GM20431 (cell line): ENCODE results near the gene DAPK2.

Experiments used
- in situ Hi-C: fragments of 300-500 bp; cut with MseI, MboI; formaldehyde crosslinking; loops from one replicate; pipeline ENCODE4 v1.15.0; 2020; ENCODE audit warnings: low sequenced_read_pairs; ENCODE audit not compliant: unreplicated experiment

DAPK2 gene

GRCh38 chr15:64059104-64059503 is 12.8 kb upstream of the DAPK2 start:
- in situ Hi-C loops, result loop anchor here (25.0 kb wide), 2 partner anchors 297 to 447 kb away; no protein-coding TSS in a partner anchor

- in situ Hi-C loops, result loop anchor here (25.0 kb wide), 2 partner anchors 296 to 446 kb away; no protein-coding TSS in a partner anchor
Observed at GRCh38 chr15:64058279-64058678, 12.0 kb upstream of the DAPK2 start.

DNA sequence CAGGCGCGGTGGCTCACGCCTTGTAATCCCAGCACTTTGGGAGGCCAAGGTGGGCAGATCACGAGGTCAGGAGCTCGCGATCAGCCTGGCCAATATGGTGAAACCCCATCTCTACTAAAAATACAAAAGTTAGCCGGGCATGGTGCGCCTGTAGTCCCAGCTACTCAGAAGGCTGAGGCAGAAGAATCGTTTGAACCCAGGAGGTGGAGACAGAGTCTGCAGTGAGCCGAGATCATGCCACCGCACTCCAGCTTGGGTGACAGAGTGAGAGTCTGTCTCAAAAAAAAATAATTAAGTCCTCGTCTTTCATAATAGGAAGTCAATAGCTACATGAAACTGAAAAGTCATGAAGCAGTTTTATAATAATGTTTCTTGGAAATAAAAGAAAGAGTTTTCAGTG is 7.4 kb upstream of the DAPK2 start:
- in situ Hi-C loops, result loop anchor here (25.0 kb wide), 2 partner anchors 291 to 441 kb away; no protein-coding TSS in a partner anchor

DNA sequence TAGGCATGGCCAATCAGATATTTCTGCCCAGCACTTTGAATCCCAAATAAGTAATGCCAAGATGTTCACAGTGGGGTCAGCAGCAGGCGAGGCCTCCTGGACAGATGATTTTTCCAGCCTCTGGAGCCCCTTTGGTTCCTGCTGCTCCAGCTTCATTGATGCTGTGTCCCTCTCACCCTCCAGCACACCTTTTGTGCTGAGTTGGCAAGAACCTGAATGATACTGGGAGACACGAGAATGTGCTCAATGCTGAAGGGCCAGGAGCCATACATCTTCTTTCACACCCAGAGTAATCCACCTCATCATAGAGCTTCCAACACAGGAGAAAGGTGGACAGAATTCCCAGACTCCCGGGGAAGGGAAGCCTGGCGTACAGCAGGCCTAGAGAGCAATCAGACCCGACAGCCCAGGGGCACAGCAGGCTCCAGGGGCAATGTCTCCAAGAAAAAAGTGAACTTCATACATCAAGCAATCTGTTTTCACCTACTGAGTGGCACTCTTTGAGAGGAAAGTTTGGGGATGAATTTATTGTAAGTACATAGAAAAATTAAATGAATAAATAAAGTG is 6.7 kb upstream of the DAPK2 start:
- in situ Hi-C loops, result loop anchor here (25.0 kb wide), 2 partner anchors 291 to 441 kb away; no protein-coding TSS in a partner anchor

- in situ Hi-C loops, result loop anchor here (25.0 kb wide), 2 partner anchors 289 to 439 kb away; no protein-coding TSS in a partner anchor
Observed at GRCh38 chr15:64051407-64052259, 5.3 kb upstream of the DAPK2 start.

GRCh38 chr15:64051093-64051402 is 4.8 kb upstream of the DAPK2 start:
- in situ Hi-C loops, result loop anchor here (25.0 kb wide), 2 partner anchors 289 to 439 kb away; no protein-coding TSS in a partner anchor

DNA sequence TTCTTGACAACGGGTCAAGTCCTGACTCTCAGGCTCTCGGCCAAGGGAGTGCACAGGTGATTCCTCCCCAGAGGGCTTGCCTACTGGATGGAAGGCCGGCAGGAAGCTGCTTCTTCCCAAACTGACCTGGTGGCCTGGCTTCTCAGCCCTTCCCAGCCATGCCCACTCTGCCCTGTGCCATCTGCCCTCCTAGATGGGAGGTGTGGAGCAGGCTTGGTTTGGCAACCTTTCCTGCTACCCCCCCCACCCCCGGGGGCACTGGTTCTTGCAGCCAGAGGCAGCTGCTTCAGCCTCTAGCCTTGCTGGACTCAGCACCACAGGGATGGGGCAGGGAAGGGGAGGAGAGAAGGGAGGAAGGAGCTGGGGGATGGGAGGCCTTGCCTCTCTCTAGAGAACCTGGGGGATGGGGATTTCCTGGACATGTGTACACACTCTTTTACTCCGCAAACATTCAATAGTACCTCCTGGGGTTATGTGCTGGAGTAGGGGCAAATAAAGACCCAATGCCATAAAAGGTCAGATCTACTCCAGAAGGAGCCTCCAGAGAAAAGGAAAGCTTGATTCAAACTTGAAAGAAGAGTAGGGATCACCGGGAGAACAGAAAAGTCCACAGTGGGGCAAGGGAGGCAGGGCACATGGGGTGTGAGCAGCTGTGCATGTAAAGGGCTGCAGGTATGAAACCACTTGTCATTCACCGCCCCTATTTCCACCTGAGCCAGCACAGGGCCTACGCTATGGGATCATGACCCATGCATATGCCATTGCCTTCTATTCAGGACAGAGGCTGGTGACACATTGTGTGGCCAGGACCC is 4.2 kb upstream of the DAPK2 start:
- in situ Hi-C loops, result loop anchor here (25.0 kb wide), 2 partner anchors 288 to 438 kb away; no protein-coding TSS in a partner anchor

DNA sequence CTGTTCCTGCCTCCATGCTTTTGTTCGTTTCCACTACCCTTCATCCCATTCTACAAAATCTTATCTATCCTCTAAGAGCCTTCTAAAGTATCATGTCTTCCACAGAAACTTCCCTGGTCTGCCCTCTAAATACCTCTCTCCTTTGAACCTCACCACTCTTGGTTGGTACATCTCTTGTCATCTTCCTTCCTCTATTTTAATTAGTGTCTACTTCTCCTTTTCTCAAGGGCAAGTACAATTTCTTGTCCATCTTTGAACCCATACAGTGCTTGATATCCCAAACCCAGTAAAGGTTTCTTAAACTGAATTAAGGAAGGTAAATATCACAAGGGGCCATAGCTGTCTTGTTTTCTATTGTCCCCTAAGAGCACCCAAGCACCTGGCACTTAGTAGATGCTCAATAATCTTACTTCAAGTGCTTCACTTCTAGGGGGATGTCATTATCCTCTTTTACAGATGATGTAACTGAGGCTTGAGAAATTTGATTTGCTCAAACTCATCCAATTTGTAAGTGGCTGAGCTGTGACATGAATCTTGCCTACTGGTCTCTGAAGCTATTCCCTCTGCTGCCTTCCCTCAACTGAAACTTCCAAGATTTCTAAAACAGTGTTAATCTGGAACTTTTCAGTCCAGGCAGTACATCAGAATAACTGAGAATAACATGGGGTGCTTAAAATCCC is 2.6 kb upstream of the DAPK2 start:
- in situ Hi-C loops, result no loop called here

- in situ Hi-C loops, result no loop called here
Observed at GRCh38 chr15:64045774-64046420, 388 bp downstream of the DAPK2 start.

DNA sequence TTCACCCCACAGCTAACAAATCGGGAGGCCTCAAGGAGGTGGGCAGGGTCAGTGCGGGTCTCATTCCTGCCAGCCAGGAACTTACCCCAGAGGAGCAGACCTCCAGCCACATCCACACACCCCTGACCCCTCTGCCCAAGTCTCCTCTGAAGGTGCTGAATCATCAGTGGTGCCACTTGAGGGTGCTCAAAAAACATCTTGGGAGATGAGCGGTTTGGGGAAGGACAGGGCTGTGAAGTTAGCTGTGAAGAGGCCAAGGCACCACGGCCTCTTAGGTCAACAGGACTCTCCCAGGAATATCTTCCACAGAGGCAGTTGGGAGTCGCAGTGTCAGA is 1.2 kb downstream of the DAPK2 start:
- in situ Hi-C loops, result no loop called here

DNA sequence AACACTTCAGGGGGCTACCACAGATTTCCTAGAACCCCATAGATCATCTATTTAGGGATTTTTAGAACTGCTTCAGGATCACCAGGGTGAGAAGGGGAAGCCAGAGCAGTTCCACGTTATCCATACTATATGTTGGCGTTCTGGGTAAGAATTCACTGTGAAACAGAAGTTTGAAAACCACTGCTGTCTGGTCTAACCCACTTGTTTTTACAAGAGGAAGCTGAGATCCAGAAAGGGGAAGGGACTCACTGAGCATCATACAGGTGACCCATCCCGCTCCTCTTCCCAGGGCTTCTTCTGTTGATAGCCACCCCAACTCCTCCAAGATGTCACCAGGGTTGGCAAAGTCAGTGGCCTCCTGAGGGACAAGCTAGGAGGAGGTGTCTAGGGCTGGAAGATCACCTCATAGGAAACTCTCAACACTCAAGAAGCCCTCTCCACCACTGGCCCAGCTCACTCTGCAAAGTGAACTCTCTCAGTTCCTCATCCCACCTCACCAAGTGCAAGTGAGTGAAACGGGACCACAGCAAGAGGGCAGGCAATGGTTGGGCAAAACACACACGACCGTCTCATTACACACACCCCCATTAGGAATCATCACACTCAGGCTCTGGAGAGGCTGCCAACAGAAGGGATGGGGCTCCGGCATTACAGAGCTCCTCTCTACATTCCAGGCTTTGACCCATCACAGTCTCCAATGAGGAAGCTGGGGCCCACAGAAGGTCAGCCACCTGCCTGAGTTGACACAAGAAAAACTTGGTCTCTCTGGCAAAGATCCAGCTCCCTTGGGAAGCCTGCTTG is 1.8 kb downstream of the DAPK2 start:
- in situ Hi-C loops, result no loop called here

- in situ Hi-C loops, result no loop called here
Observed at GRCh38 chr15:64038878-64039610, 7.2 kb downstream of the DAPK2 start.

DNA sequence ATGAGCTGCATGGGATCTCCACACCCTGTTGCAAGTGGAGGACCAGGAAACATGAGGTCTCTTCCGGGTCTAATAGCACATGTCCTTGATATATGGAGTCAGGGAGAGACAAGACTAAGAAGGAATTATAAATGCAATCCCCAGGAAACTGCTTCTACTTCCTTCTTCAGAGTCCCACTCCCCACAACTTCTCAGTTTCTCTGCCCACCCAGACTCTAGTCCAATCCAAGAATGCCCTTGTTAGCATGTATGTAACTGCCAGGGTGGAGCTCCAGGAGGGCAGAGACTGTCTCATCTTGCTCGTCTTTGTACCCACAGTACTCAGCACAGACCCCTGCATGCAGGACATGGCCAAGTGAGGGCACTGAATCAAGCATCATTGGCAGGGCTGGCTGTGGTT is 8.3 kb downstream of the DAPK2 start:
- in situ Hi-C loops, result no loop called here

DNA sequence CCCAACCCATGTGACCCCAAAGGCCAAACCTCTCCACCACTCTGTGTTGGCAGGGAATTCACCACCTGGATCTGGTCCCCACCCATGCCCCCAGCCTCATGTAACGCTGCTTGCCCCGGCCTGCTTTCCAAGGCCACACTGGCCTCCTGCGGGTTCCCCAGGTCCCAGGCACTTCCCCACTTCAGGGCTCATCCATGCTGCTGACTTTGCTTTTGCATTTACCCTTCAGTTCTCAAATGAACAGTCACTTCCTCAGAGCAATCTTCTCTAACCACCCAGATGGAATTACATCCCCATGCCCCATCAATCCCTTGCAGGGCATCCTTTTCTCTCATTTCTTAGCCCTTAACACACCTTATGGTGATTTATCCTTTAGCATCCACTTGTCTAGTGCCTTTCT is 9.2 kb downstream of the DAPK2 start:
- in situ Hi-C loops, result no loop called here

DNA sequence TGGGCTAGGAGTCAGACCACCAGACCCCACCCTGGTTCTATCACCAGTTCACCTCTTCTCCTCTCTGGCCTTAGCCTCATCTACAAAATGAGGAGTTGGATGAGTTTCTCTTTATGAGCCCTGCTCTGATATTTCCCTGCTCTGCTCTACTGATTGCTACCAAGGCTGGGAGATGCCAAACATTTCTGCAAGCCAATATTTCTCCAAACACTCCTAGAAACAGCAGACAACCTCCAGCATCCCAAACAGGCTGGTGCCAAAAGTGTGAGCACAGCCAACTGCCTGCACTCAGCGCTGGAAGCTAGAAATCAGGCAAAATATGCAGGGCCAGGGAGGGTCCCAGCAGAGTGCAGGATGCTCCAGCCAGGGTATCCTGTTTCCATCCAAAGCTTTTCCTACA is 10.8 kb downstream of the DAPK2 start:
- in situ Hi-C loops, result no loop called here

GRCh38 chr15:64034519-64034918 is 11.8 kb downstream of the DAPK2 start:
- in situ Hi-C loops, result no loop called here

GRCh38 chr15:64032329-64032728 is 14.0 kb downstream of the DAPK2 start:
- in situ Hi-C loops, result no loop called here

- in situ Hi-C loops, result no loop called here
Observed at GRCh38 chr15:64030123-64030522, 16.2 kb downstream of the DAPK2 start.
